ENCODE results near the gene ANKRD6.

ANKRD6 gene

GRCh38 chr6:89669002-89669401 is 236.1 kb downstream of the ANKRD6 start:
- Histone ChIP-seq H3K4me3 (ENCODE audit: low read depth in 1 of 2, low read length in 2 of 2) (no peak overlapping the region), H3K4me1 (ENCODE audit: insufficient read depth, low read length) (no peaks in the 10 kb centered on the region), H3K9me3 (ENCODE audit: low read length) (no peaks in the 10 kb centered on the region), H3K27me3 (ENCODE audit: control insufficient read depth in 1 of 2, insufficient read depth in 2 of 2, low read length in 2 of 2) (no peaks in the 10 kb centered on the region), H3K9ac (ENCODE audit: low read length) (no peak overlapping the region), H3K27ac (ENCODE audit: low read depth, low read length) (no peak overlapping the region), H3K36me3 (ENCODE audit: insufficient read depth, low read length) (peaks cover 56% of the 10 kb centered on the region)

GRCh38 chr6:89670935-89671565 is 238.1 kb downstream of the ANKRD6 start:
- no peak overlapping the region for H3K9ac ChIP-seq (ENCODE audit: low read length)
- peaks cover 67% of the 10 kb centered on the region for H3K36me3 ChIP-seq (ENCODE audit: insufficient read depth, low read length)
- H3K27ac ChIP-seq (ENCODE audit: low read depth, low read length): no peak overlapping the region
- peaks cover 4% of the 10 kb centered on the region for H3K4me1 ChIP-seq (ENCODE audit: insufficient read depth, low read length)
- H3K27me3 ChIP-seq (ENCODE audit: control insufficient read depth in 1 of 2, insufficient read depth in 2 of 2, low read length in 2 of 2): no peaks in the 10 kb centered on the region
- no peaks in the 10 kb centered on the region for H3K9me3 ChIP-seq (ENCODE audit: low read length)
- H3K4me3 ChIP-seq (ENCODE audit: low read depth in 1 of 2, low read length in 2 of 2): no peak overlapping the region

- Histone ChIP-seq H3K4me3 (ENCODE audit: low read depth in 1 of 2, low read length in 2 of 2) (no peak overlapping the region), H3K9me3 (ENCODE audit: low read length) (no peaks in the 10 kb centered on the region), H3K36me3 (ENCODE audit: insufficient read depth, low read length) (peaks cover 84% of the 10 kb centered on the region), H3K27me3 (ENCODE audit: control insufficient read depth in 1 of 2, insufficient read depth in 2 of 2, low read length in 2 of 2) (no peaks in the 10 kb centered on the region), H3K4me1 (ENCODE audit: insufficient read depth, low read length) (peaks cover 10% of the 10 kb centered on the region), H3K9ac (ENCODE audit: low read length) (no peak overlapping the region), H3K27ac (ENCODE audit: low read depth, low read length) (no peak overlapping the region)
Observed at GRCh38 chr6:89675949-89676748, 243.2 kb downstream of the ANKRD6 start.

- no peaks in the 10 kb centered on the region for H3K9me3 ChIP-seq (ENCODE audit: low read length)
- H3K4me3 ChIP-seq (ENCODE audit: low read depth in 1 of 2, low read length in 2 of 2): no peak overlapping the region
- H3K9ac ChIP-seq (ENCODE audit: low read length): no peak overlapping the region
- H3K27me3 ChIP-seq (ENCODE audit: control insufficient read depth in 1 of 2, insufficient read depth in 2 of 2, low read length in 2 of 2): no peaks in the 10 kb centered on the region
- H3K4me1 ChIP-seq (ENCODE audit: insufficient read depth, low read length): peaks cover 10% of the 10 kb centered on the region
- H3K36me3 ChIP-seq (ENCODE audit: insufficient read depth, low read length): peaks cover 79% of the 10 kb centered on the region
- no peak overlapping the region for H3K27ac ChIP-seq (ENCODE audit: low read depth, low read length)
Observed at GRCh38 chr6:89678531-89678930, 245.6 kb downstream of the ANKRD6 start.

GRCh38 chr6:89679215-89680120 is 246.5 kb downstream of the ANKRD6 start:
- peaks cover 75% of the 10 kb centered on the region for H3K36me3 ChIP-seq (ENCODE audit: insufficient read depth, low read length)
- no peak overlapping the region for H3K9ac ChIP-seq (ENCODE audit: low read length)
- no peaks in the 10 kb centered on the region for H3K27me3 ChIP-seq (ENCODE audit: control insufficient read depth in 1 of 2, insufficient read depth in 2 of 2, low read length in 2 of 2)
- H3K4me3 ChIP-seq (ENCODE audit: low read depth in 1 of 2, low read length in 2 of 2): no peak overlapping the region
- no peak overlapping the region for H3K27ac ChIP-seq (ENCODE audit: low read depth, low read length)
- H3K4me1 ChIP-seq (ENCODE audit: insufficient read depth, low read length): peaks cover 10% of the 10 kb centered on the region
- no peaks in the 10 kb centered on the region for H3K9me3 ChIP-seq (ENCODE audit: low read length)

- Histone ChIP-seq H3K9me3 (ENCODE audit: low read length) (no peaks in the 10 kb centered on the region), H3K4me1 (ENCODE audit: insufficient read depth, low read length) (peaks cover 10% of the 10 kb centered on the region), H3K9ac (ENCODE audit: low read length) (no peak overlapping the region), H3K27ac (ENCODE audit: low read depth, low read length) (no peak overlapping the region), H3K36me3 (ENCODE audit: insufficient read depth, low read length) (peaks cover 72% of the 10 kb centered on the region), H3K4me3 (ENCODE audit: low read depth in 1 of 2, low read length in 2 of 2) (no peak overlapping the region), H3K27me3 (ENCODE audit: control insufficient read depth in 1 of 2, insufficient read depth in 2 of 2, low read length in 2 of 2) (no peaks in the 10 kb centered on the region)
Observed at GRCh38 chr6:89680150-89680549, 247.2 kb downstream of the ANKRD6 start.

- no peak overlapping the region for H3K27ac ChIP-seq (ENCODE audit: low read depth, low read length)
- no peaks in the 10 kb centered on the region for H3K9me3 ChIP-seq (ENCODE audit: low read length)
- H3K4me3 ChIP-seq (ENCODE audit: low read depth in 1 of 2, low read length in 2 of 2): no peak overlapping the region
- H3K9ac ChIP-seq (ENCODE audit: low read length): no peak overlapping the region
- peaks cover 10% of the 10 kb centered on the region for H3K4me1 ChIP-seq (ENCODE audit: insufficient read depth, low read length)
- no peaks in the 10 kb centered on the region for H3K27me3 ChIP-seq (ENCODE audit: control insufficient read depth in 1 of 2, insufficient read depth in 2 of 2, low read length in 2 of 2)
- H3K36me3 ChIP-seq (ENCODE audit: insufficient read depth, low read length): peaks cover 72% of the 10 kb centered on the region
Observed at GRCh38 chr6:89680551-89680950, 247.6 kb downstream of the ANKRD6 start.

GRCh38 chr6:89681983-89682564 is 249.1 kb downstream of the ANKRD6 start:
- Histone ChIP-seq H3K27me3 (ENCODE audit: control insufficient read depth in 1 of 2, insufficient read depth in 2 of 2, low read length in 2 of 2) (no peaks in the 10 kb centered on the region), H3K9ac (ENCODE audit: low read length) (no peak overlapping the region), H3K36me3 (ENCODE audit: insufficient read depth, low read length) (peaks cover 72% of the 10 kb centered on the region), H3K27ac (ENCODE audit: low read depth, low read length) (no peak overlapping the region), H3K9me3 (ENCODE audit: low read length) (no peaks in the 10 kb centered on the region), H3K4me3 (ENCODE audit: low read depth in 1 of 2, low read length in 2 of 2) (no peak overlapping the region), H3K4me1 (ENCODE audit: insufficient read depth, low read length) (no peaks in the 10 kb centered on the region)

GRCh38 chr6:89682991-89683390 is 250.0 kb downstream of the ANKRD6 start:
- Histone ChIP-seq H3K4me1 (ENCODE audit: insufficient read depth, low read length) (no peaks in the 10 kb centered on the region), H3K27me3 (ENCODE audit: control insufficient read depth in 1 of 2, insufficient read depth in 2 of 2, low read length in 2 of 2) (no peaks in the 10 kb centered on the region), H3K9me3 (ENCODE audit: low read length) (no peaks in the 10 kb centered on the region), H3K27ac (ENCODE audit: low read depth, low read length) (no peak overlapping the region), H3K36me3 (ENCODE audit: insufficient read depth, low read length) (peaks cover 74% of the 10 kb centered on the region), H3K9ac (ENCODE audit: low read length) (no peak overlapping the region), H3K4me3 (ENCODE audit: low read depth in 1 of 2, low read length in 2 of 2) (no peak overlapping the region)

Data from muscle layer of colon (tissue), 2 donors.